Measurements from ENCODE around the gene PACS1.

The PACS1 gene

DNA sequence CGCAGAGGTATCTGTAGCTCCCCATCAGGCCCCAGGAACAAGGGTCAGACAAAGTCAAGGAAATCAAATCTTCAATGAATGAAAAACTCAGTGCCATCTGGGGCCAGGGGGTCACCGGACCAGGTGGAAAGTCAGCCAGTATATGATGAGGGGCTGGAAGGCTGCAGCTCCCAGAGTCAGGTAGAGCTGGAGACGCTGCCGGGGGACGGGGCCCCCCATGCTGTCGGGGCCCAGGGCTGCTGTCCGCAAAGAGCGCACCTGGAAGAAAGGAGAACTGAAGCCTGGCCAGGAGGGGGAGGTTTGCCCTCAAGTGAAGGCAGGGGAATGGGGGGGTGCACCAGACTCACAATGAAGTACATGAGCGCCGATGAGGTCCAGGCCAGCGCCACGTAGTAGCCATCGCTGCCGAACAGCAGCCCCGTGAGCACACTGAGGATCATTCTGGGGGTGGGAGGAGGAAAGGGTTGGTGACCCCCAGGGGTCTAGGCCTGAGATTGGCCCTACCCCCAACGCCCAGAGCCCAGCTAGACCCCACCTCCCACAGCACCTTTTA lies 214.5 kb downstream of the PACS1 start:
- Histone ChIP-seq H3K4me1 (ENCODE audit: control insufficient read depth, insufficient read depth, low read length) (peaks cover 27% of the 10 kb centered on the region), H3K9ac (ENCODE audit: low read depth, low read length) (no peak overlapping the region), H3K36me3 (ENCODE audit: insufficient read depth, low read length) (peaks cover 33% of the 10 kb centered on the region), H3K4me3 (ENCODE audit: low read length) (no peak overlapping the region), H3K27me3 (ENCODE audit: control insufficient read depth, insufficient read depth, low read length) (no peaks in the 10 kb centered on the region), H3K9me3 (replicated peaks; ENCODE audit: low read length) (no peaks in the 10 kb centered on the region), H3K4me2 (ENCODE audit: low read length) (no peak overlapping the region)

DNA sequence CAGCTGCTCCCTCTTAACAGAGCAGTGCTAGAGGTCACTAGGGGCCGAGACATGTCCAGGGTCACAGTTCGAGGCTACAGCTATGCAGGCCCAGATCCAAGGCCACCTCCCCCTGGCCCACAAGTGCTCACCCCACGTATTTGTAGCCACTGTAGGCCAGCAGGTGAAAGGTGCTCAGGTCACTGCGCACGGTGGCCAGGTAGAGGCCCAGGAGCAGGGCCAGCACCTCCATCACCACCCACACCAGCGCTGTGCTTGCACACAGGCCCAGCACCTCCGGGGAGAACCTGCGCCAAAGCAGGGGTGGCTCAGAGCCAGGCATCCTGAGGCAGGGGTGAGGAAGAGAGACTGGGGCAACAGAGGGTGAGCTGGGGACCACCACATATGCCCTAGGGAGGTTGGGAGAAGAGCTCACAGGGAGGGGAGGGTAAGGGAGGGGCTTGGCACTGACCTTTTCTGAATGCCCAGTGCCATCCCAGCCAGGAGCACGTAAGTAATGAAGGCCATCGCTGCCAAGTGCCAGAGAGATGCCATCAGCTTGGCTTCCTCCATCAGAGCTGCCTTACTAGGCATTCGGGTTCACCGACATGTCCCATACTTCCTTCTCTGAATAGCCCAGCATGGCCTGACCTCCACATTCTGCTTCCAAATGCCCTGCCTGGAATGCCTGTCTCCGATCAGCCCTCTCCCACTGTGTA lies 215.3 kb downstream of the PACS1 start:
- no peak overlapping the region for H3K4me3 ChIP-seq (ENCODE audit: low read length)
- no peak overlapping the region for H3K9ac ChIP-seq (ENCODE audit: low read depth, low read length)
- H3K4me2 ChIP-seq (ENCODE audit: low read length) = no peak overlapping the region
- H3K9me3 ChIP-seq (replicated peaks; ENCODE audit: low read length) = no peaks in the 10 kb centered on the region
- H3K27me3 ChIP-seq (ENCODE audit: control insufficient read depth, insufficient read depth, low read length) = no peaks in the 10 kb centered on the region
- peaks cover 29% of the 10 kb centered on the region for H3K4me1 ChIP-seq (ENCODE audit: control insufficient read depth, insufficient read depth, low read length)
- H3K36me3 ChIP-seq (ENCODE audit: insufficient read depth, low read length) = peaks cover 33% of the 10 kb centered on the region

DNA sequence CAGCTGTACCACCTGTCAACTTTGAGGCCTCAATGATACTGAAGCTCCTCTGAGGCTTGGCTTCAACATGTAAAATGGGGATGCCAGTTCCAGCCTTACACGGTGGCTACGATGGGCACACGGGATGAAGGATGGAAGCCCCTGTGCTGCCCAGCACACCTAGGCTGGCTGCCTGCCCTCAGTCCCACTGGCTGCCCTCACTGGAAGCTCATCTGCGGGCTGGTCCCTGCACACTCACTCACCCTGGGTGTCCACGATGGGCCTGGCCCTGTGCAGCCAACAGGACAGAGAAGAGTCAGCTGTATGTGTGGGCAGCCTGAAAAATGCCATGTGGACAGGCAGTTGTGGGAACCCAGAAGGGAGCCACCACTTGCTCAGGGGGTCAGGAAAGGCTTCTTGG lies 216.6 kb downstream of the PACS1 start:
- H3K4me1 ChIP-seq (ENCODE audit: control insufficient read depth, insufficient read depth, low read length) = peaks cover 19% of the 10 kb centered on the region
- H3K4me2 ChIP-seq (ENCODE audit: low read length) = peak overlapping the region; percentile 97
- H3K9ac ChIP-seq (ENCODE audit: low read depth, low read length) = no peak overlapping the region
- peaks cover 33% of the 10 kb centered on the region for H3K36me3 ChIP-seq (ENCODE audit: insufficient read depth, low read length)
- no peak overlapping the region for H3K4me3 ChIP-seq (ENCODE audit: low read length)
- H3K27me3 ChIP-seq (ENCODE audit: control insufficient read depth, insufficient read depth, low read length) = peaks cover 9% of the 10 kb centered on the region
- no peaks in the 10 kb centered on the region for H3K9me3 ChIP-seq (replicated peaks; ENCODE audit: low read length)

DNA sequence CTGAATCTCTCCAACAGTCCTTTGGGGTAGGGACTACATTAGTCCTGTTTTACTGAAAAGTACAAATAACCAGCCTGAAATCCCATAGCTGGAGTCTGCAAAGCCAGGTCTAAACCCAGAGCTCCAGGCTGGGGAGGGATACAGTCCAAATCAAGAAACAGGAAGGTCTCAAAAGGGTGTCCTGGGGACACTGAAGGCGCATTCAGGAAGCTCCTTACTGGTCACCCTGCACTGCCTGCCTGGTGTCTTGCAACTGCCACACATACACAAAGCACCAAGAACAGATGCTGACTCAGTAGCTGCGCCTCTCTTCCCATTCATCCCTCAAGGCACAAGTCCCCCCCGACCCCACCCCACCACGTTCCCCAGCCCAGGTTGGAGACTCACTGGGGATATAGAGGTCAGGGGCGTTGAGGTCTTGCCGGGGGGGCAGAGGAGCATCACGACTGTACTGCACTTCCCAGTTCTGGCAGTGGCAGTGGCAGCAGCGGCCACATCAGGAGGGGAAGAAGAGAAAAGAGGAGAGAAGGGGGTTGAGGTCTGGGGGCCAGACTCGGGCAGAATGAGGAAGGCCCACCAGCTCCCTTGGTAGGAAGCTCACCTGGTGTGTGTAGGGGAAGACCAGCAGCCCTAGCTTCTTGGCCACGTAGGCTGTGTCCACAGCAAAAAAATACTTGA lies 217.3 kb downstream of the PACS1 start:
- Histone ChIP-seq H3K4me1 (ENCODE audit: control insufficient read depth, insufficient read depth, low read length) (peaks cover 19% of the 10 kb centered on the region), H3K9ac (ENCODE audit: low read depth, low read length) (peak overlapping the region; percentile 96), H3K9me3 (replicated peaks; ENCODE audit: low read length) (no peaks in the 10 kb centered on the region), H3K27me3 (ENCODE audit: control insufficient read depth, insufficient read depth, low read length) (peaks cover 15% of the 10 kb centered on the region), H3K4me3 (ENCODE audit: low read length) (peak overlapping the region; percentile 72), H3K4me2 (ENCODE audit: low read length) (peak overlapping the region; percentile 97), H3K36me3 (ENCODE audit: insufficient read depth, low read length) (peaks cover 33% of the 10 kb centered on the region)

DNA sequence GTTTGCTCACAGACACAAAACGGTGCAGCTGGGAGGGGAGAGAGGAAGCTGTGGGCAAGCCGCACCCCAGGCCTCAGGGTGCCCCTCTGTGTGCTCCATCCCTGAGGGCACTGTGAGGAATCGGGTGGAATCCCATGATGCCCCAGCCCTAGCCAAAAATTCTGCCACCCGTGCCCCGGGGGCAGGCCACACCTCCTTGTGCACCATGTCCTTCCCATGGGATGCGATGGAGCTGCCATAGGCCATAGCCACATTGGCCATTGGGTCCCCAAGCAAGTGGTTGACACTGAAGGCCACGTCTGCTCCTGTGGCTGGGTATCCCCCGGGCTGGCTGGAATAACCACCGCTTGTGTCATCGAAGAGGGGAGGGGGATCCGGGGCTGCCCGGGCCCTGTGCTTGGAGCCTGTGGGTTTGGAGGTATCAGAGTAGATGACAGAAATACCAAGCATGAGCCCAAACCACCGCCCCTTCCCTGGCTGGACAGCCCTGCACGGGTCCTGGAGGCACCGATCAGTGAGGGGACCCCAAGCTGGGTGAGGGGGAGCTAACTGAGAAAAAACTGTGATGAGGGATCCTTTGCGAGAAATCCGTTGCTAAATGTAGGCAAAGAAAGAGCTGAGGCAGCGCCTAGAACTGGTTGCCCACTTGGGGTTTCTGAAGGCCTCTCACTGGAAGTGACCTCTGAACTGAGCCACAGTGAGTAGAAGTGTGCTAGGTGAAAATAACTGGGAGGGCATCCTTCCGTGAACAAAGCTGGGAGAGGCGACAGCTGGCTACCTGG lies 218.0 kb downstream of the PACS1 start:
- H3K9me3 ChIP-seq (replicated peaks; ENCODE audit: low read length) = no peaks in the 10 kb centered on the region
- peak overlapping the region; percentile 97 for H3K4me2 ChIP-seq (ENCODE audit: low read length)
- peaks cover 33% of the 10 kb centered on the region for H3K36me3 ChIP-seq (ENCODE audit: insufficient read depth, low read length)
- H3K4me1 ChIP-seq (ENCODE audit: control insufficient read depth, insufficient read depth, low read length) = peaks cover 15% of the 10 kb centered on the region
- H3K27me3 ChIP-seq (ENCODE audit: control insufficient read depth, insufficient read depth, low read length) = peaks cover 22% of the 10 kb centered on the region
- peak overlapping the region; percentile 72 for H3K4me3 ChIP-seq (ENCODE audit: low read length)
- peak overlapping the region; percentile 96 for H3K9ac ChIP-seq (ENCODE audit: low read depth, low read length)

DNA sequence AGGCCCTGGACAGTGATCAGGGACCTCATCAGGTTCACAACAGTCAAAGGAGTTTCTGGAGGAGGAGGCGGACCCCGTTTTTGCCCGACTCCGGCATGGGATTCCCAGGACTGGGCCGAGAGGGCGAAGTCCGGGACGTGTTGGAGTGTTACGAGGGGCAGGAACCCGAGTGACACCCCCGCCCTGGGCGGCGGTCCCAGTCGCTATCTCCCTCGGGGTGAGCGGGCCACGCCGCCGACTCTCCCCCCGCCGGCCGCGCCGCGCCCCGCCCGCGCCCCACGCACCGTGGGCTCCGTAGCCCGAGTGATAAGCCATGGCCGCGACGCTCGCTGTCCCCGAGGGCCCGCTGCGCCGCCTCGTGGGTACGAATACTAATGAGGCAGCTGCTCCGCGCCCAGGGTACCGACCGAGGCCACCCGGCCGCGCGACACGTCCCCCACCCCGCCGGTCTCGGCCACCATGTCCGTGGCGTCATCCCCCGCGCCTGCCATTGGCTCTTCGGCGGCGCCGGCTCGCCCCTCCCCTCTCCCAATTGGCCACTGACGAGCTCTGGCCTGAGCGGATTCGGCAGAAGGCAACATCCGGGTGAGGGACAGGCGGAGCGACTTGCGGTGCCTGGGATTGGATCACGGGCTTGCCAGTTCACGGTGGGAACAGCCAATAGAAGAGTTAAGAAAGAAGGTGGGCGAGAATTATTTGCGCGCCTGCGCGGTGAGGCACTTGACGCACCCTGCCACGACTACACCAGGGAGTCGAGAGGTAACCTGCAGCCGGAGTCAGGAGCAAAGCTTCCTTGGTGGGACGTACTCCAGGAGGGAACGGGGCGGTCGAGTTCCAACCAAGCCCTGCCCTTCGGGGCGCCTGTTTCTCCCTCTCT lies 218.8 kb downstream of the PACS1 start, which contains the start of gene YIF1A:
YIF1A (minus strand) TSS at position 473 of the 877 bp plus-strand sequence; CDS start at position 315, 158 bp downstream.
- peaks cover 15% of the 10 kb centered on the region for H3K4me1 ChIP-seq (ENCODE audit: control insufficient read depth, insufficient read depth, low read length)
- H3K36me3 ChIP-seq (ENCODE audit: insufficient read depth, low read length) = peaks cover 29% of the 10 kb centered on the region
- H3K4me3 ChIP-seq (ENCODE audit: low read length) = peak within 1 kb of the TSS; percentile 72
- peaks cover 30% of the 10 kb centered on the region for H3K27me3 ChIP-seq (ENCODE audit: control insufficient read depth, insufficient read depth, low read length)
- no peaks in the 10 kb centered on the region for H3K9me3 ChIP-seq (replicated peaks; ENCODE audit: low read length)
- peak within 1 kb of the TSS; percentile 97 for H3K4me2 ChIP-seq (ENCODE audit: low read length)
- H3K9ac ChIP-seq (ENCODE audit: low read depth, low read length) = peak within 1 kb of the TSS; percentile 96

DNA sequence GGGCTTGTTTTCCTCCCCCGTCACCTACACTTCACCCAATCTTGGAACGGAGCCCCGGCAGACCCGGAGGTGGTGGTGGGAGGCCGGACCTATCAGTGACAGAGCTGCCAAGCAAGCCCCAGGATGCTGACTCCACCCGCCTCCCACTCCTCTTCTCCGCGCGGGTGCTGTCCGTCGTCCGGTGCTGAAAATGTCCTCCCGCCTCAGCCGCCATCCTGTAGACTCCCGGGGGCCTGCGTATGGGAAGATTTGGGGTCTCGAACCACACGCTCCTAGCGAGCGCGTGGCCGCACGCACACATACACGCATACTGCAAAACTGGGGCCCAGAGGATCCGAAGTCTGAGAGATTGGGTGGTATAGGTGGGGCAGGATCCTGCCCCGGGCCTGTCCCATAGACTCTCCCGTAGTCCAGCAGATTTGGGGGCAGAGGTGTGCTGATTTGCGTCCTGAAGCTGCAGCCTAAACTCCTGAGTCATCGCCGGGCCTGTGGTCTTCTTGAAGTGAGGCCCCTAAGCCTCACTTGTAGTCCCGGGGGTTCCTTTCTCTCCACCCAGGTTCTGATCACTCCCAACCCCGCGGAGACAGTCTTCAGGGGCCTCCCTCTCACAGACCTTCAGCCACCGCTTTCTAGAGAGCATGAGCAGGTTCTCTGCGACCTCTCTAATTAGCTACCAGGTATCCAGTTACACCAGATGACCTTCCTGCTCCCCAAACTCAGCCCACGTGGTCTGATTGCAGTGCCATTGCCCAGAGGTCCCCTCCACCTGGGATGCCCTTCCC lies 219.7 kb downstream of the PACS1 start:
- Histone ChIP-seq H3K4me3 (ENCODE audit: low read length) (peak overlapping the region; percentile 72), H3K27me3 (ENCODE audit: control insufficient read depth, insufficient read depth, low read length) (peaks cover 33% of the 10 kb centered on the region), H3K4me2 (ENCODE audit: low read length) (peak overlapping the region; percentile 95), H3K4me1 (ENCODE audit: control insufficient read depth, insufficient read depth, low read length) (peaks cover 15% of the 10 kb centered on the region), H3K9ac (ENCODE audit: low read depth, low read length) (peak overlapping the region; percentile 96), H3K36me3 (ENCODE audit: insufficient read depth, low read length) (peaks cover 23% of the 10 kb centered on the region), H3K9me3 (replicated peaks; ENCODE audit: low read length) (no peaks in the 10 kb centered on the region)

DNA sequence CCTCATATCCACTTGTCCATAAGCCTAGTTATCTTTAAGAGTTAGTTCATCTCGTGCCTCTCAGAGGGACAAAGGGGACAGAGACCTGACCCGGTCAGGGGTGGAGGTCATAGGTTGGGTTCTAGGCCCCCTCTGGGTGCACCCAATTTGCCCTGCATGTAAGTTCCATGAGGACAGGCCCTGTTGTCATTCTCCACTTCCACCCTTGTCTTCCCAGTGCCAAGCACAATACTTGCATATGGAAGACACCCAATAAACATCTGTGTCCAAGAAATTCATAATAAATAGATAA lies 220.2 kb downstream of the PACS1 start:
- Histone ChIP-seq H3K4me3 (ENCODE audit: low read length) (peak overlapping the region; percentile 72), H3K4me2 (ENCODE audit: low read length) (peak overlapping the region; percentile 95)

DNA sequence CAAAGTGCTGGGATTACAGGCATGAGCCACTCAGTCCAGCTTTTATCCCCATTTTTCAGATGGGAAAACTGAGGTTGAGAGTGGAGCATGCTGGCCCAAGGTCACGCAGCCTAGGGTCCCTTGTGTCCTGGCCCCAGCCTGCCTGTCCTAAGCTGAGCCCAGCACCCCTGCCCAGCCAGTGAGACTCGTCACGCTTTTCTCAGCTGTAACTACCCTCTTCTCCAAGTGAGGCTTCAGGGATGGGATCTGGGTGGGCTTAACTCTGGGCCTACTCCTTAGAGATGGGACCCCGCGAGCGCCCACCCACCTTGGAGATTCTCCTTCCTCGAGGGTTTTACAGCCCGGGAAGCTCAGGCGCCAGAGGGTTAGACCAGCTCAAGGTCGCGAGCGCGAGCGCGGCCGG lies 221.2 kb downstream of the PACS1 start:
- no peaks in the 10 kb centered on the region for H3K9me3 ChIP-seq (replicated peaks; ENCODE audit: low read length)
- peaks cover 8% of the 10 kb centered on the region for H3K36me3 ChIP-seq (ENCODE audit: insufficient read depth, low read length)
- no peak overlapping the region for H3K4me3 ChIP-seq (ENCODE audit: low read length)
- no peak overlapping the region for H3K9ac ChIP-seq (ENCODE audit: low read depth, low read length)
- peaks cover 36% of the 10 kb centered on the region for H3K27me3 ChIP-seq (ENCODE audit: control insufficient read depth, insufficient read depth, low read length)
- H3K4me2 ChIP-seq (ENCODE audit: low read length) = peak overlapping the region; percentile 69
- peaks cover 15% of the 10 kb centered on the region for H3K4me1 ChIP-seq (ENCODE audit: control insufficient read depth, insufficient read depth, low read length)

More for the DNA sequence above, 220.2 kb downstream of the PACS1 start:
- Histone ChIP-seq H3K4me1 (ENCODE audit: control insufficient read depth, insufficient read depth, low read length) (peaks cover 15% of the 10 kb centered on the region), H3K27me3 (ENCODE audit: control insufficient read depth, insufficient read depth, low read length) (peaks cover 33% of the 10 kb centered on the region), H3K9ac (ENCODE audit: low read depth, low read length) (no peak overlapping the region), H3K36me3 (ENCODE audit: insufficient read depth, low read length) (peaks cover 17% of the 10 kb centered on the region), H3K9me3 (replicated peaks; ENCODE audit: low read length) (no peaks in the 10 kb centered on the region)

All from skeletal muscle satellite cell (primary cell).